HG03280 (cell line): ENCODE data around the gene ARHGAP20.

Source experiments
- ATAC-seq: cut with Tn5 transposase; IDR thresholded peaks from one replicate; pipeline ENCODE4 v1.9.1; 2021; ENCODE audit warnings: mild to moderate bottlenecking, moderate library complexity; ENCODE audit not compliant: unreplicated experiment

ARHGAP20 gene

DNA sequence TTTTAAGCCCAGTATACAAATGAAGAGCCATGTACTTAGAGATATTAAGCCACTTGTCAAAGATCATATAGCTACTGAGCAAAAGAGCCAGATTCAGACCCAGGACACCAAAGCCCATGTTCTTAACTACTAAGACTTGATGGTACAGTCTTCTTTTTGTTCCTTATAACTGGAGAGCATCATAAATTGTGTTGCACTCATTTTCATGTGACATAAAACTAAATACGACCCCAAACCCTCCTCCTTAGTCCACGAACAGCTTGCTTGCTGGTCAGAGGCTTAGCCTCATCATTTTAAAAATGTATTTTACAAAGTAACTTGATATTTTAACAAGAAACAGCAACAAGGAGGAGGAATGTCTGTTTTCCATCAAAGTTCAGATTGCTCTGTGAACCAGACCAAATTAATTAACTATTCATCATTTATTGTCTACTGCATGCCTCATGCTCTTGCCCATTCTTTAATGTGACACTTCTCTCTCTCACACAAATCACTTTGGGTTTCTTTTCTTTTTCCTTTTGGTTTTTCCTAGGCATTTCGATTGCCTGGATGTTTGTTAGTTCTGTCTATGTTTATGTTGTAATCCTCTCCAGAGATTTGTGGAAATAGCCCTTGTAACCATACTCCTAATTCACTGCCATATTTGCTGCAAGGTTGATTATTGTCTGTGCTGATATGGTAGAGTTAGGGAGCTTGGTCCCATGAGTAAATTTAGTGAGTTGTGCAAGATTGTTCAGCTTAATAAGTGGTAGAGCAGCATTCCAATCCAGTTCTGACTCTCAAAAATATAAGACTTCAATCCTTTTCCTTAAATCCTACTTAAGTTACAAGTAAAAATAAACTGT, 8.4 kb upstream of the ARHGAP20 start:
- ATAC-seq: no peak

DNA sequence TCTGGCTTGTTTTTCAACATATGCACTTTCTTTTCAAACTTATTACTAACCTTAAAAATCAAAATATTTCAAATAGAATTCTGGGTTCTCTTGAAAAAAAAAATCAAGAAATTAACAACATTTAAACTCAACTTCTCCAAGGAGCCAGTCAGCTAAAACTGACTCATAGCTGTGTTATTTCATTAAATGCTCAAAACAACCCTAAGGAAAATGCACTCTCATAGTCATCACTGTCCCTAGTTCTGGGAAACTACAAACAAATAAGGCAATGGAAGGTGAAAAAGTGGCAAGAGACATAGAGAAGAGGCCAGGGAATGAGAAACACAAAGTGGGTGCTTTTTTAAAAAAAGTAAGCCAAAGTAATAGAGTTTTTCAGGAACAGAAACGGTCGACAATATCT, 4.1 kb upstream of the ARHGAP20 start:
- no peak for ATAC-seq

DNA sequence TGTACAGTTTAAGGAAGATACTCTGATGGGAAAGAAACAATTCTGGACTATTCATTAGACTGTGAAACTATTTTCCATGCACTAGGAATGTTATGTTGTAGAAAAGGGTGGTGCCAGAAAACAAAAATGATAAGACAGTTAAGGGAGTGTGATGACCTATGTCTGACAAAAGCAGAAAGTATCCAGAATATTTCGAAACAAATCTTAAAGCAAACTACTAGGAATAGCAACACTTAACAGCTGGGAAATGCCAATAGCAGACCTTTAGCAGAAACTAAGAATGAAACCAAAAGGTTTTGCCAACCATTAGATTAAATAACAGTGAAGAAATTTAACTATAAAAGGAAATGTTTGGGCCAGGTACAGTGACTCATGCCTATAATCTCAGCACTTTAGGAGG, 3.3 kb upstream of the ARHGAP20 start:
- ATAC-seq: no peak

DNA sequence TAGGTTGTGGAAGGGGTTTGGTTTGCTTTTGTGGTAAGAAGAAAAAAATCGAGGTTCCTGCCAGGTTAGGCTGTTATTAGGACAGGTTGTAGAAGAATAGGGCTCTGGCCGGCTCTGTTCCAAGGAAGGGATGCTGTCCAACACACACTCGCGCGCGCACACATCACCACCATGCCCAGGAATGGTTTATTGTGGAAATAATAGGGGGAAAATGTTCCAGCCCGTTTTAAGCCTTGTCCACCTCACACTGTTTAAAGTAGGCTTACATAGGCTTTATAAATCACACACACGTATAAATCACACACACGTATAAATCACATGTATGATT, 1.2 kb upstream of the ARHGAP20 start:
- no peak for ATAC-seq

DNA sequence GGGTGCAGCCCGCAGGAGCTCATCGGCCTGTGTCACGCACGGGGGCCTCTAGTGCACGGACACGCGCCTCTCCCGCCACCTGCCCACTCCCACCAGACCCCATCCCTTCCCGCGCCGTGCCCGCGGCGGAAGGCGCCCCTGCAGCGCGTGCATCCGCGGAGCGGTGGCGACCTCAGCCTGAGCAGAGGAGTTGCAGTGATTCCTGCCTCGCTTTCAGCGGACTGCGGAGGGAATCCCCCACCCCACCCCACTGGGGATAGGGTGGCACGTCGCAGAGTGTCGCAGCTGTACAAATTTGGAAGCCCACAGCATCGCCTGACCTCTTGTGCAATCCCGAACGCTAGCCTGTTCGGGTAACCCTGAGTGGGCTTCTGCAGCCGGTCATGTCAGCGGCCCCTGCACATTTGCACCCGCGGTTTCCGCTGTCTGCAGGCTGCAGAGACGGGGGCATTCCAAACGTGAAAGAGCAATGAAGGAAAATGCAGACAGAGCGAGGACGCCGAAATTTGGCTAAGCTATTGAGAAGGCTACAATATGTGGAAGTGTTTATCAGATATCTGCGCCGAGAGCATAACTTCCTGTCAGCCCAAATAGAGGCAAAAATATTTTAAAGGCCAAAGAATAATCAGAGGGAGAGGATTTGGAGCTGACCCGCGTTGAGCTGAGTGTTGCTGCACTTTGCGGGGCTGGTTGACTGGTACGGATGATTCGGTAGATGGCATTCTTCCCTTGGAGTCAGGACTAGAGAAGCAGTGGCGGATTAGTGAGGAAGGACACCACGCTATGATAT, 617 bp upstream of the ARHGAP20 start:
- ATAC-seq: peak; percentile 11

DNA sequence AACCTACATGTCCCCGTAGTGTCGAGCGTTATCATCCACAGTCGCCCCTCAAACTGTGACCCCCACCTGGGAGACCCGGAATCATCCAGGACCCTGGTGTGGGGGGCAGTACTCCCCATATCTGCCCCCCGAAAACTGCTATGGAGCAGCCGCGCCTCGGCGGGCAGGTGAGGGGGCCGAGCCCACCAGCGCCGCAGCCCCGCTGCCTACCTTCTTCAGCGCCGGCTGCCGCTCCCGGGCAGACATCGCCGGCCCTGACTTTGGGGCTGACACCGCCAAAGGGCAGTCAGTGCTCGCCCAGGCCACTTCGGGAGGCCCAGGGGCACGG, 825 bp downstream of the ARHGAP20 start:
- ATAC-seq: no peak

DNA sequence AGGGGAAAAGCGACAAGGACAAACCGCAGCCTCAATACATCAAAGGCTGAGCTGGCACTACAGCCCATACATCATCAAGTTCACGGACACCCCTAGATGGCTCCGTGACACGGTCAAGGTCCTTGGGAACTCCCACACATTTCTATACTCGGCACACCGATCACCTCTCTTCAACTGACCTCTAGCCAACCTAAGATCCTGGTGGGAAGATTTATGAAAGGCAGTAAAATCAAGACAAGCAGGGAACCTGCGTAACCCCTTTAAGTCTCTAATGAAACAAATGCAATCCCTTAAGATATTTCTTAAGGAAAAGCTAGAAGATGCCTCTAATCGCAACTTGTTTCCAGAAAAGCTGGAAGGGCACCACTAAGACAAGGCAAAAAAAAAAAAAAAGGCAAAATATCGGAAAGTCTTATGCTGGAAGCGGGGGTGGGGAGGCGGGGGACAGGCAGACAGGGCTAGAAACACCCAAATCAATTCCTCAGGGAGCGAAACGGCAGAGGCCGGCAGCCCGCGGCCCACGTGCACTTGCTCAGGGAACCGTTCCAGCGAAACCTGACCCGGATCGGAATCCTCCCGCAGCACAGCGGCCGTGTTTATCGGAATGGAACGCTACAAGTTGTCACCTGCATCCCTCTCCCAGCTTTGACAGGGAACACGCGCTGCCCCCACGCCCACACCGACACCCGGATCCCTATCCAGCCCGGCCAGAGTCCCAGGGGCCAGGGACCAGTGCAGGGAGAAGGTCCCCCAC, 1.4 kb downstream of the ARHGAP20 start:
- no peak for ATAC-seq

DNA sequence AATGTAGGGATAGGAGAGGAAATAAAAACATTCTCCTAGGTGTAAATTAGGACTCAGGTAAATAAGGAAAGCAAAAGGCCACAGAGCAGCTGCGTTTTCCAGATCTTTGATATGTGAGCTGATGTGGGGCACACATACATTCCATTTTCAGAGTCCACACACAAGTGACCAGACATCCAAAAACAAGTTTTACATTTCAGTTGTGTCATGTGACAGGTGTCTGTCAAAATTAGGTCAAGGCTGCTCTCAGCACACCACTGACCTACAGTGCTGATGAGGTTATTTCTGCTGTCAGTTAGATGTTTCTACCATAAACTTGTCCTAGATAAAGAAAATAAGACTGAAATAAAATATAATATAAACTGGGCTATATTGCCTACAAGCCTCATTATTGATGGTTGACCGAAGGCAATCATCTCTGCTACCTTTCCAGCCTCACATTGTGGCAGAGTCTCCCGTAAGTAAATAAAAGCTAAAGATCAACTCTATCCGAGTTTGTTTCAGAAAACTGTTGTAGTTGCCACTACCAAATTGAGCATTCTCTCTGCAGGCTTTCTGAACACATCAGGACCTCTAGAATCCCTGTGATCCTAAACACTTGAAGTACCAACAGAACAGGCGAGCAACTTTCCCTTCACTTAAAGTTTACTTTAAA, 7.9 kb downstream of the ARHGAP20 start:
- ATAC-seq: no peak

DNA sequence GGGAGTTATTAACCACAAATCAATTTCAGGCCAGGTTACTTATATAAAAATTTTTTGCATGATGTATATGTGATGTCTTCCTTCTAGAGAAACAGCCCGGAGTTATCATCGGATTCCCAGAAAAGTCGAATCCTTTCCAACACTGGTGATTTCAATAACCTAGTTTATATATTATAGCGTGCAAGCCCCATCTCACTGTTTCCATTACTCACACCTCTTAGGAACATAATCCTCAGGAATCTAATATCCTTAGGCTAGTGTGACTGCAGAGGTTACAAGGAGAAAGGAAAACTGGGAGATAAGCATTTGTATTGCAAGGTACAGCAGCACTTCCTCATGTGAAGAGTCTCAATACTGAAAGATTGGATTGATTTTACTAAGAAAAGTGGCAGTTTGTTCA, 20.3 kb downstream of the ARHGAP20 start:
- ATAC-seq: no peak

DNA sequence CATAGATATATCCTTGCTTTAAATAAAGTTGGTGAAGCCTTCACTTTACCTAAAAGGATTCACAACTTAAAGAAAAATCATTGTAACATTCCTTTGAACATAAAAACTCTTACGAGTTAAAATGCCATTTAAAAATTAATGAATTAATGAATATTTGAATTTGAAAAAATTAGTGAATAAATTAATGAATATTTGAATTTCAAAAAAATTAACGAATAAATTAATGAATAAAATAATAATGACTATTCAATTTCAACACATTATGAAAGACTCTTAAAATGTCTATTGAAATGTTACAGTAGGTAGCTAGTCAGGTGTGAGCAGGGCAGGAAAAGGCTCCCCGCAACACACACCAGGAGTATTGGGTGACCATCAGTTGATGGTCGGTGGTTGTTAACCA, 22.9 kb downstream of the ARHGAP20 start:
- ATAC-seq: no peak

DNA sequence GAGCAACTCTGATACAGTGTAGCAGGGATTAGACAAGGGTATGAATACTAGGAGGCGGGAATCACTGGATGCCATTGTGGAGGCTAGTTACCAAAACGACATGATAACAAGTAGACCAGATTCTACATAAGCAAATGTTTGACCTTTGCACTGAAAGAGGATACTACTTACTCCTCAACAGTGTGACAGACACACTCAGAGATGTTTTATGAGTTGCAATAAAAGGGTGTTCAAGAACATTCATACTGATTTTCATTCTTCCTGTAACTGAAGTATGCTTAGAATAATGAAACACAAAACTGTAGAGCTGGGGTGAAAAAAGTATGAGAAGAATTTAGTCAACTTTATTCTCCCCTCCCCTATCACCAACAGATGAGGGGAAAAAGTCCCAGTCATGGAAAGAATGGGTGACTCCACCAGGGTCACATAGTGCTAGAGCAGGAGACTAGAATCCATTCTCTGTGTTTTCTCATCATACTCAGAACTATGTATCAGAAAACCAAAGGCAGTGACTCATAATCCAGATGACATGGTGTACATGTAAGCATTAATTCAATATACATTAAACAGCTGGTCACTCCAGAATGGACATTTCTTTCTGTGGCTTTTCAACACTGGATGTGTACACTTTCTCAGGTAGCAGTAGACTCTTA, 32.8 kb downstream of the ARHGAP20 start:
- no peak for ATAC-seq

DNA sequence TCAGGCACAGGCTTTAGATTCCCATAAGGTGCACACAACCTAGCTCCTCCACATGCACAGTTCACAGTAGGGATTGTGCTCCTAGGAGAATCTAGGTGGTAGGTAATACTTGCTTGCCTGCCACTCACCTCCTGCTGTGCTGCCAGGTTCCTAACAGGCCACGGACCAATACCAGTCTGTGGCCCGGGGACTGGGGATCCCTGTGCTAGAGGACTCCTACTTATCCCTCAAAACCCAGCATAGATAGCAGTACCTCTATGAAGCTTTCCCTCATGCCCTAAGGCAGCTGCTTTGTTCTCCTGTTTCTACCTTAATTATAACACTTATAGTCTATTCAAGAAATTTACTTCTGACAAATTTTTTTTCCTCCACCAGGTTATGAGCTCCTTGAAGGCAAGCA, 36.7 kb downstream of the ARHGAP20 start:
- ATAC-seq: no peak

DNA sequence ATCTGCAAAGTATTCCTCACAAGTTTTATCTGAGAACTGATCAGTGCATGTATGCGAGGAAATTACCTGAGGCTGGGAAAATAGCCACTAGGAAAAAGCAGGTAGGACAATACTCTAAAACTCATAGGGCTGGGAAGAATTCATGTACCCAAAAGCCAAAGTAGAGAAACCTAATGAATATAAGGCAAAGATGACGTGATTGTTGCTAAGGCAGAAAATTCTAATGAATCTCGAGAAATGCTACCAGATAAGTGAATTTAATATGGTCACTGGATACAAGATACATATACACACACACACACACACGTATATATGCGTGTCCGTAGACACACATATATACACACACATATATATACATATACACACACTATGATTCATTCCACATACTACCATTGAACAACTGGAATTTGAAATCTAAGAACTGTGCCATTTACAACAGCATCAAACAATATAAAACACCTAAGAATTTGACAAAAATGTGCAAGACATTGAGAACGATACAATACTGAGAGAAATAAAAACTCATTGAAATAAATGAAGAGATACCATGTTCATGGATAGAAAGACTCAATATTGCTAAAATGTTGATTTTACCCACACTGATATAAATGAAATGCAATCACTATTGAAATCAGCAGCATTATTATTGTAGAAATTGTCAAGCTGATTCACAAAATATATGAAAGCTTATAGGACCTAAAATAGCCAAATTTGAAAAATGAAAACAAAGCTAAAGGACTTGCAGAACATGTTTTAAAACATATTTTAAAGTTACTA, 46.4 kb downstream of the ARHGAP20 start:
- ATAC-seq: no peak

DNA sequence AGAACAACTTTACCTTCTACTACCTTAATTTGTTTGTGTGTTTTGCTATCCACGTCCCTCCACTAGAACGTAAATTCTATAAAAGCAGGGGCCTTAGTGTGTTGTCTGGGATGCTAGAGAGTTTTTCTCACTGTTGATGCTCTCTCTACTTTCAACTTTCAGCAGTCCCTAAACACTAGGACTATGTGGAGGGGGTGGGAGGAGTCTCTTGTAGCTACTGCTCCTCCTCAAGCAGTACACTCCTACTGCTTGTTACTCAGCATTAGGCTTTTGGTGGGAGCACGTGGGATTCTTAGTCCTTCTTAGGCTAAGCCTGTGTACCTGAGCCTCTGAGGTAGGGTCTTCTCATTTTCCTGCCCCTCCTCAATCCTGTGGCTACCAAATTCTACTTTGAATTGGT, 56.3 kb downstream of the ARHGAP20 start:
- ATAC-seq: no peak

DNA sequence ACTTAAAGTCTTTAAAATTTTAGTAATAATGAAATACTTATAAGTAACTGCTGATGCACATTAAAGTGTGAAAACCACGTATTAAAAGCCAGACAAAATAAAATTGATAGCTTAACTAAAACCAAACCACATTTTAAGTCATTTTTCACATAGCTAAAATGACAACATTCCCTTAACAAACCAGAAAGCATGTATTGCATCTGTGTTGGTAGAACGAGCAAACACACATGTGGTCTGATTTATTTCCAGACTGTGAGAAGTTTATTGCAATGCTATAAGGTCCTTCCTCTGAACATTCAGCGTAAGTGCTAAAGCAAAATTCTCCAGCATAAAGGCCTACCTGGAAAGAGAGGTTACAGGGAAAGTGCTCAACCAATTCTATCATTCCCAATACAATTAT, 57.8 kb downstream of the ARHGAP20 start:
- no peak for ATAC-seq

DNA sequence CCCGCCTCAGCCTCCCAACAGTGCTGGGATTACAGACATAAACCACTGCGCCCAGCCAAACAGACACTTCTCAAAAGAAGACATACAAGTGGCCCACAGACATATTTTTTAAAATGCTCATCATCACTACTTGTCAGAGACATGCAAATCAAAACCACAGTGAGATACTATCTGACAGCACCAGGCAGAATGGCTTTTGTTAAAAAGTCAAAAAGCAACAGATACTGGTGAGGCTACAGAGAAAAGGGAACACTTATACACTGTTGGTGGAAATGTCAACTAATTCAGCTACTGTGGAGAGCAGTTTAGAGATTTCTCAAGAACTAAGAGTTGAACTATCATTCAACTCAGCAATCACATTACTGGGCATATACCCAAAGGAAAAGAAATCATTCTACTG, 67.0 kb downstream of the ARHGAP20 start:
- ATAC-seq: no peak

DNA sequence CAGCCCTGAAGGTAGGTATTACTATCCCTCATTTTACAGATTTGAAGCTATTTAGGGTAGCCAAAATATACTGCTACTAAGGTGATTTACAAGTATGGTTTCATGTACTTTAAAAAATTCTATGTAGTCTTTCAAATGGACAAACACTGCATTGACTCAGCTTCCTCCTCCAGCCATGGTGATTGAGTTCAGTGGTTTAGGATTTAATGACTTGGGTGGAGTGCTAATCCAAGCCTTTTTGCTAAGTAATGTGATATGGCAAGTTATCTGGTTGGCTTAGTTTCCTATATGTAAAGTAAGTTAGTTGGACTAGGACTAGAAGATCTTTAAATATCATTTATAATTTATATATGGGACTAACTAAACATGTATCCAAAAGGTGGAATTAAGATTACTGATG, 77.9 kb downstream of the ARHGAP20 start:
- ATAC-seq: no peak

DNA sequence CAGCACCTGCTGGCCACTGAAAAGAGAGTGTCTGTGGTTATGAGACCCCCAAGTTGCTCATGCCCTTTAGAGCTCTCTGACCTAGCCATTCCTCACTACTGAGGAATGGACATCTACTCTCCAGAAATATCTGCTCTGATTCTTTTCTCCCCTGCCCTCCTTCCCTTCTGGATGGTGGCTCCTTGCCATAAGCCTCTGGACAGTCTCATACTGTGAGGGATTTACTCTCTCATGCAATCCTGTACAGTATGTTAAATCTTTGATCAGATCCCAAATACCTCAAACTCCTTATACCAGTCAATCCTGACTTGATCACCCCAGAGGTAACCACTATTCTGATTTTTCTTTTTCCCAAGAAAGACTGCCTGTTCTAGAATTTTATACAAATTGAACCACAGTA, 80.7 kb downstream of the ARHGAP20 start:
- no peak for ATAC-seq

DNA sequence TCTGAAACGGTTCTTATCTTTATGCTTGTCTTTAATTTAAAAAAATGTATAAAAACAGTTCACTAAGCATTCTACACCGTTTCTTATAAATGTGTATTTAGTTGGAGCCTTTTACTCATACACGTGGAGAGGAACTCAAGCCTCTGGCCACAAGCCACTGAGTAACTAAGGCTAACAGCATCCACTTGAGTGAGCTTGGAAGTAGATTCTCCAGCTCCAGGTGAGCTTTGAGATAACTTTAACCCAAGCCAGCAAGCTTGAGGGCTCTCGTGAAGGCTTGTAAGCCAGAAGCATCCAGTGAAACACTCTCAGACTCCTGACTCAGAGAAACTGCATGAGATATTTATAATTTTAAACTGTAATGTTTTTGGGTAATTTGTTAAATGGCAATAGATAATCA, 82.6 kb downstream of the ARHGAP20 start:
- ATAC-seq: no peak

DNA sequence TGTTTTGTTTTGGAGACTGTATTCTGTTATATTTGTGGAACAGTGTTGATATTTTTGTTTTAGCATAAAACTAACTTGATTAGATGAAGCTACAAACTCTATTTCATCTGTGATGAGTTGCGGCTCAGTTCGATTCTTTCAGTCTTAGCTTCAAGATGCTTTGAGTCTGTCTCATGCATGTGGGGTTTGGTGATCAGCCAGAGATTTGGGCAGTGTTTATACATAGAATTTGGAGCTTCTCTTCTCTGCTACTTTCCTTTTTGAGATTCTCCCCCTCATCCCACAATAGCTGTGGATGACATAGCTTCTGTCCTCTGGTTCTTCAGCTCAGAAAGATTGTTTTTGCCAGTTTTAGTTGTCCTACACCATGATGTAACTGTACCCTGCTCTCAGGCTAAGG, 90.4 kb downstream of the ARHGAP20 start:
- ATAC-seq: no peak
